ENCODE results near the gene MAPK8IP1. TPM values are rescaled to one million over a fixed set of nuclear protein-coding genes. Genes with fewer than 3 reads are reported as not detected.

Gene MAPK8IP1
- total and polyA plus RNA-seq, 2 donors (not counting 3 experiments of a cell fraction or from before 2014, with no cell fraction given): 4.1 to 4.8 TPM

DNA sequence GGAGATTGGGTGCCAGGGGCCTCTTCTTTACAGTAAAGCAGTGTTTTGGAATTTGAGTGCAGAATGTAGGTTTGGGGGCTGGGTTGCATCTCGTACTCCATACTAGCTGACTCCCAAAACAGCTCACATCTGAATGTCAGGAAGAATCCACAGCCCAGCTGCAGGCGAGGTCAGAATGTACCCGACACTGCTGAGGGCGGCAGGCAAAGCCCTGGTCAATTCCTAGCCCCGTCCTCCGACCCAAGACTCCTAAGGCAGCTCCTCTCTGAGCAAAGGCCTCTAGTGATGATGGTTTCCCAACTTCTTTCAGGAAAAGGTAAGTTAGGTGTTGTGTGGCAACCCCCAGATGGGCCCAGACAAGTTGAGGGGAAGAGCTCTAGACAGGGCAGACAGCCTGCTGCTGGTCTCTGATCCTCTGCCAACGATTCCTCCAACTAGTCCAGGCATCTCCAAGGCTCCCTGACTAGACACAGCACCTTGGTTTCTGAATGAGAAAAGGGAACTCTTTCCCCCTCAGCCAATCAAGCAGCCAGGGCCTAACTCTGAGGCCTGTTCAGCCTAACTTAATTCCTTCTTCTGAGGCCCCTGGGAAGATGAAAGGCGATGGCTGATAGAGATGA, 45.6 kb downstream of the MAPK8IP1 start:
- no TSS peak for BruUV-seq (replicated peaks)
- ChIA-PET CTCF (interaction anchor here (0.9 to 1.6 kb wide), 2 partner anchors 9 to 34 kb away, joined by 4 to 5 read pairs; no protein-coding TSS in a partner anchor), POLR2A (no interaction called here)
- dilution Hi-C loops (cut with MboI; ENCODE audit: extremely low pct_ligation_motif_present, low sequenced_read_pairs): no loop called here
- DNase-seq (ENCODE audit: low read depth, low spot score) (no peak), FAIRE-seq (no peak)
- Histone ChIP-seq H3K79me2 (ENCODE audit: control insufficient read depth, insufficient read depth, low read length) (no peaks in the 10 kb centered on the region), H3K4me2 (ENCODE audit: insufficient read depth, low read length) (no peak overlapping the region), H3K36me3 (ENCODE audit: control insufficient read depth in 2 of 2, extremely low read depth in 1 of 2, insufficient read depth in 2 of 2, low read length in 2 of 2) (peaks cover 0 to 31% of the 10 kb centered on the region in 2 experiments), H3K9me1 (replicated peaks; ENCODE audit: control insufficient read depth, extremely low read depth, insufficient read depth, low read length) (no peaks in the 10 kb centered on the region), H3K9me3 (replicated peaks; ENCODE audit: control insufficient read depth, insufficient read depth, low read length) (no peaks in the 10 kb centered on the region), H3K9ac (replicated peaks; ENCODE audit: extremely low read depth, insufficient read depth, low read length) (no peak overlapping the region), H3K4me1 (ENCODE audit: control insufficient read depth, extremely low read depth, insufficient read depth, low read length) (no peaks in the 10 kb centered on the region), H3K27me3 (ENCODE audit: control insufficient read depth in 2 of 2, insufficient read depth in 2 of 2, low read length in 2 of 2) (no peaks in the 10 kb centered on the region), H3K4me3 (replicated peaks in 1 of 3; ENCODE audit: insufficient read depth in 1 of 3, low read depth in 1 of 3, low read length in 3 of 3) (no peak overlapping the region), H4K20me1 (replicated peaks; ENCODE audit: control insufficient read depth, extremely low read depth, insufficient read depth, low read length) (no peaks in the 10 kb centered on the region), H3K27ac (ENCODE audit: insufficient read depth, low read depth, low read length) (no peak overlapping the region), H2AFZ (ENCODE audit: low read depth, low read length) (no peak overlapping the region)
- intact Hi-C loops (cut with micrococcal nuclease): no loop called here
- TF ChIP-seq EZH2 (IDR thresholded peaks at IDR 0.05; ENCODE audit: borderline replicate concordance, low read depth, low read length, severe bottlenecking) (no peak), POLR2AphosphoS5 (IDR thresholded peaks at IDR 0.05; ENCODE audit: insufficient read depth, low read depth, low read length) (no peak), POLR2A (IDR thresholded peaks at IDR 0.05; ENCODE audit: low read depth, low read length) (no peak), FOS (IDR thresholded peaks at IDR 0.05; ENCODE audit: borderline replicate concordance, insufficient read depth, low read length) (no peak), MYC (IDR thresholded peaks at IDR 0.05; ENCODE audit: low read depth, low read length) (no peak), GATA2 (IDR thresholded peaks at IDR 0.05; ENCODE audit: insufficient read depth, insufficient read length, low read depth, low read length) (no peak), JUN (IDR thresholded peaks at IDR 0.05; ENCODE audit: borderline replicate concordance, insufficient read depth, insufficient read length, low read depth) (no peak)
- TF ChIP-seq, protein P1, sequence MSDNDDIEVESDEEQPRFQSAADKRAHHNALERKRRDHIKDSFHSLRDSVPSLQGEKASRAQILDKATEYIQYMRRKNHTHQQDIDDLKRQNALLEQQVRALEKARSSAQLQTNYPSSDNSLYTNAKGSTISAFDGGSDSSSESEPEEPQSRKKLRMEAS (IDR thresholded peaks at IDR 0.05; ENCODE audit: insufficient read depth, insufficient read length): no peak
- TF ChIP-seq, protein P2, sequence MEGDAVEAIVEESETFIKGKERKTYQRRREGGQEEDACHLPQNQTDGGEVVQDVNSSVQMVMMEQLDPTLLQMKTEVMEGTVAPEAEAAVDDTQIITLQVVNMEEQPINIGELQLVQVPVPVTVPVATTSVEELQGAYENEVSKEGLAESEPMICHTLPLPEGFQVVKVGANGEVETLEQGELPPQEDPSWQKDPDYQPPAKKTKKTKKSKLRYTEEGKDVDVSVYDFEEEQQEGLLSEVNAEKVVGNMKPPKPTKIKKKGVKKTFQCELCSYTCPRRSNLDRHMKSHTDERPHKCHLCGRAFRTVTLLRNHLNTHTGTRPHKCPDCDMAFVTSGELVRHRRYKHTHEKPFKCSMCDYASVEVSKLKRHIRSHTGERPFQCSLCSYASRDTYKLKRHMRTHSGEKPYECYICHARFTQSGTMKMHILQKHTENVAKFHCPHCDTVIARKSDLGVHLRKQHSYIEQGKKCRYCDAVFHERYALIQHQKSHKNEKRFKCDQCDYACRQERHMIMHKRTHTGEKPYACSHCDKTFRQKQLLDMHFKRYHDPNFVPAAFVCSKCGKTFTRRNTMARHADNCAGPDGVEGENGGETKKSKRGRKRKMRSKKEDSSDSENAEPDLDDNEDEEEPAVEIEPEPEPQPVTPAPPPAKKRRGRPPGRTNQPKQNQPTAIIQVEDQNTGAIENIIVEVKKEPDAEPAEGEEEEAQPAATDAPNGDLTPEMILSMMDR (IDR thresholded peaks at IDR 0.05; ENCODE audit: extremely low read depth in 1 of 2, insufficient read depth in 1 of 2, low read depth in 1 of 2, low read length in 2 of 2): no peak
